Mucosa of descending colon (tissue), 3 donors: ENCODE data around the gene RBM17. TPM values are rescaled to one million over a fixed set of nuclear protein-coding genes. Genes with fewer than 3 reads are reported as not detected.

Source experiments
- ATAC-seq: fragments of 200-7000 bp; cut with Tn5 transposase; one replicate; pipeline ENCODE4 v1.9.1; 2020; ENCODE audit warnings: mild to moderate bottlenecking, moderate library complexity
- DNase-seq, 3 donors: peaks; one replicate each; pipeline ENCODE4 v3.0.0-alpha.2; 2020
- H3K36me3 ChIP-seq: fragments of 200-600 bp; one replicate; pipeline ENCODE4 v1.8.0; 2021; ENCODE audit warnings: low read depth, mild to moderate bottlenecking
- H3K4me1 ChIP-seq: fragments of 200-600 bp; one replicate; pipeline ENCODE4 v1.8.0; 2021; ENCODE audit warnings: low read depth, mild to moderate bottlenecking
- H3K4me3 ChIP-seq: fragments of 200-600 bp; one replicate; pipeline ENCODE4 v1.8.0; 2021; ENCODE audit warnings: mild to moderate bottlenecking
- H3K9me3 ChIP-seq: fragments of 200-600 bp; one replicate; pipeline ENCODE4 v1.8.0; 2021; ENCODE audit warnings: mild to moderate bottlenecking
- CTCF ChIP-seq: fragments of 200-600 bp; IDR thresholded peaks from one replicate; pipeline ENCODE4 v1.8.0; 2022; ENCODE audit warnings: antibody characterized with exemption, mild to moderate bottlenecking
- intact Hi-C, 2 donors: fragments of 100-400 bp; cut with DNase I in 1 of 2; cut with micrococcal nuclease in 1 of 2; formaldehyde crosslinking; loops; one replicate each; pipeline versions ENCODE4 v1.11.0 to v1.11.1; 2022; cut with DNase I, micrococcal nuclease
- total RNA-seq, 3 donors: library from RNA; stranded (reverse); fragmentation: NEBNext Ultra II Directional in 2 of 3; extraction: Animal tissue kit (Norgen Biotek cat#: 25700) in 2 of 3; gene quantifications; one replicate each; pipeline versions ENCODE4 v1.2.1 to v1.2.4, GENCODE V29; 2021 to 2023
- donor health status: DM: no; HTN: no; CAD: no; lungs with moderate emphysema.
- donor health status: DM: no; HTN: no; CAD: no.
- donor health status: DM: no; HTN: yes; CAD: no.

Gene RBM17
- total RNA-seq, 3 donors from 2014 or later = 87.4 to 100 (median 90.8) TPM

- Histone ChIP-seq H3K9me3 (no peaks in the 10 kb centered on the region), H3K4me1 (peaks cover 18% of the 10 kb centered on the region), H3K4me3 (no peak overlapping the region), H3K36me3 (no peaks in the 10 kb centered on the region)
- intact Hi-C loops = no loop called here
- ATAC-seq = no peak
- DNase-seq = no peak
- TF ChIP-seq CTCF = no peak
Measured at GRCh38 chr10:6143181-6143580, 54.3 kb downstream of the RBM17 start.

- no peak for TF ChIP-seq CTCF
- peaks cover 18% of the 10 kb centered on the region for H3K4me1 ChIP-seq
- ATAC-seq (peak; percentile 93), DNase-seq (peak; percentile 92 to 94 (median 93))
- intact Hi-C loops = no loop called here
- no peaks in the 10 kb centered on the region for H3K36me3 ChIP-seq
- H3K9me3 ChIP-seq = no peaks in the 10 kb centered on the region
- peak overlapping the region; percentile 39 for H3K4me3 ChIP-seq
Measured at GRCh38 chr10:6144406-6145165, 55.8 kb downstream of the RBM17 start.

- H3K36me3 ChIP-seq = no peaks in the 10 kb centered on the region
- intact Hi-C loops = no loop called here
- no peaks in the 10 kb centered on the region for H3K9me3 ChIP-seq
- peaks cover 15% of the 10 kb centered on the region for H3K4me1 ChIP-seq
- peak in 2 of 3 donors; percentile 60 to 62 for DNase-seq
- H3K4me3 ChIP-seq = peak overlapping the region; percentile 39
- ATAC-seq = peak; percentile 20
- no peak for TF ChIP-seq CTCF
Measured at GRCh38 chr10:6145166-6145987, 56.5 kb downstream of the RBM17 start.

GRCh38 chr10:6146013-6146785 is 57.4 kb downstream of the RBM17 start:
- peaks cover 9% of the 10 kb centered on the region for H3K4me1 ChIP-seq
- intact Hi-C loops = no loop called here

More at GRCh38 chr10:6146013-6146785, 57.4 kb downstream of the RBM17 start:
- DNase-seq (no peak), ATAC-seq (no peak)
- no peaks in the 10 kb centered on the region for H3K36me3 ChIP-seq
- no peak overlapping the region for H3K4me3 ChIP-seq
- TF ChIP-seq CTCF = no peak
- H3K9me3 ChIP-seq = no peaks in the 10 kb centered on the region
